IPS DF 4.7 (cell line): ENCODE data around the gene KRTAP4-12.
"Not testable (repeated sequence)": the region's sequence is repeated elsewhere in the genome, so short reads cannot be mapped to it uniquely, and the experiment has no call there.

Experiments used
- DNase-seq: peaks from one replicate; pipeline ENCODE4 v3.0.0-alpha.2; 2013; ENCODE audit warnings: low spot score; ENCODE audit errors: extremely low read depth

The KRTAP4-12 gene

DNA sequence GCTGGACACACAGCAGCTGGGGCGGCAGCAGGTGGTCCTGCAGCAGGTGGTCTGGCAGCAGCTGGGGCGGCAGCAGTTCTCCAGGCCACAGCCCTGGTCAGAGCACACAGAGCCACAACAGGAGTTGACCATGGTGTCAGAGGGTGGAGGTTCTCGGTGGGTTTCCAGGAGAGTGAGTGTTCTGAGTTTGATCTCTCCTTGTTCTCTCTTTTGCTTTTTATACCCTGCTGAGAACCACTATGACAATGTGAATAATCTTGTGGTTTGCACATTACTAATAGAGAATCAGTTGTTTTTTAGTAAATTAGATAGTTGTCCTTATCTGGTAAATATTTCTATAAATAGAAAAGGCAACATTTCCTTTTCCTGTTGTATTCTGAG is at the start of gene KRTAP4-12:
Gene KRTAP4-12, minus strand, starts transcription at position 192 of the 381 bp plus-strand sequence. Its CDS starts 60 bp downstream, at position 132.
- not testable (repeated sequence) for DNase-seq

DNA sequence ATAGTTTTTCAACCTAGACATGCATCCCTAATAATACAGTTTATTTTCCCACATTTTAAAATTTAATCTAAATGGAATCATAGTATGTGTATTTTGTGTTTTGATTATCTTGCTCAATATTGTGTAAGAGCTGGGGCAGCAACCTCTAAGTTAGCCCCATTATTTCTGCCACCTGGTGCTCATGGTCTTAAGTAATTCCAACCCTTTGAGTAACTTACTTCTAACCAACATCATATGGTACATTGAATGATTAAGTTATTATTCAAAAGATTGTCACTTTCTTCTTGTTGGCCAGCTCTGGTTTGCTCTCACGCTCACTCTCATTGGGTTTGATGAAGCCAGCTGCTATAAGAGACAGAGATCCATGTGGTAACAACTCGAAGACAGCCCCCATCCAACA is 47.9 kb upstream of the KRTAP4-12 start:
- no peak for DNase-seq

DNA sequence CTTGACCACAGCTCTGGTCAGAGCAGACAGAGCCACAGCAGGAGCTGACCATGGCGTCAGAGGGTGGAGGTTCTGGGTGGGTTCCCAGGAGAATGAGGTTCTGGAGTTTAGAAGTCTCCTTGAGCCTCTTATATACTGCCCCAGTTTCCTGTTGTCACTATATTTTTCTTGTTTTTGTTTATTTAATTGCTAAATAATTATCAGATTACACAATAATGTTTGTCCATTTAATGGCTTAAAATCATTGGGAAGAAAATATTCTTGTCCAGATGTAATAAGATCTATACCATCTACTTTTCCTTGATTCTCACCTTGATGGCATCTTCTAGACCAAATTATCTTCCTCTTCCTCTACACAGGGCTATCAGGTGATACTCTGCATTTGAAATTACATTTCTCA is 44.1 kb upstream of the KRTAP4-12 start, which contains the start of gene KRTAP4-3:
Gene KRTAP4-3, minus strand, starts transcription at position 101 of the 400 bp plus-strand sequence. Its CDS starts 49 bp downstream, at position 52.
- DNase-seq: no peak

DNA sequence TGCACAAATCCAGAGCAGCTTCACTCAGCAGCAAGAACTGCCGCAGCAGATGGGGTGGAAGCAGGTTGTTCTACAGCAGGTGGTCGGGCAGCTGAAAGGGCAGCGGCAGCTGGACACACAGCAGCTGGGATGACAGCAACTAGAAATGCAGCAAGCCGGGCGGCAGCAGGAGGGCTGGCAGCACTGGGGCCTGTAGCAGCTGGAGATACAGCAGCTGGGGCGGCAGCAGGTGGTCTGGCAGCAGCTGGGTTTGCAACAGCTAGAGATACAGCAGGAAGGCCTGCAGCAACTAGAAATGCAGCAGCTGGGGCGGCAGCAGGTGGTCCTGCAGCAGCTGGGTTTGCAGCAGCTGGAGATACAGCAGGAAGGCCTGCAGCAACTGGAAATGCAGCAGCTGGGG is 43.6 kb upstream of the KRTAP4-12 start:
- no peak for DNase-seq

DNA sequence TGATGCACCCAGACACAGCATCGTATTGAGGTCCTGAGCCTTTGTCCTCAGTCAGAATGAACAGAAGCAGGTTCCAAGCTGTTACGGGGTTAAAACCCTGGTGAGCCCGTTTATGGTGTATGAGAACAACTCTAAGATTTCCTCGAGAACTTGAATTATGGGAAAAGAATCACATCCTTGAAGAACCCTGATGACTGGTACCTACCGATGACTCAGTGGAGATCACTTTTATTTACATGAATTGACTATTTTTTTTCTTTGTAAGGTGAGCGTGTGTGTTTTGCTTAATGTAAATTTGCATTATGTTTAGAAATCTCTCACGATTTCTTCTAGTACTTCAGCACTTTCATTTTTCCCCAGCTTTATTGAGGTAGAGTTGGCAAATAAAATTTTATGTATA is 39.8 kb upstream of the KRTAP4-12 start:
- no peak for DNase-seq

DNA sequence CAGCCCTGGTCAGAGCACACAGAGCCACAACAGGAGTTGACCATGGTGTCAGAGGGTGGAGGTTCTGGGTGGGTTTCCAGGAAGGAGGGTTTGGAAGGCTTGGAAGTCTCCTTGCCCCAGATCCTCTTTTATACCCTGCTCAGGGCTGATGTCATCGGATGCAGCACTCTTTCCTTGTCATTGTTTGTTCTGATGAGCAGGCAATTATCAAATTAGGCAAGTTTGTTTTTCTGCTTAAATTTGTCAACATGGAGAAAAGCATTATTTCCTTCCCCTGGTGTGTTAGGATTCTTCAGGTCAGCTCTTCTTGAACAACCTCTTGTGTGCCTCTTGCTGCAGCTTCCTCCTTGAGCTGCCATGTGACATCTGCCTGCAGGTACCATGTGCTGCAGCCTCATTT is 36.7 kb upstream of the KRTAP4-12 start, which contains the start of gene KRTAP4-4:
Gene KRTAP4-4, minus strand, starts transcription at position 101 of the 400 bp plus-strand sequence. Its CDS starts 57 bp downstream, at position 44.
- DNase-seq: no peak

DNA sequence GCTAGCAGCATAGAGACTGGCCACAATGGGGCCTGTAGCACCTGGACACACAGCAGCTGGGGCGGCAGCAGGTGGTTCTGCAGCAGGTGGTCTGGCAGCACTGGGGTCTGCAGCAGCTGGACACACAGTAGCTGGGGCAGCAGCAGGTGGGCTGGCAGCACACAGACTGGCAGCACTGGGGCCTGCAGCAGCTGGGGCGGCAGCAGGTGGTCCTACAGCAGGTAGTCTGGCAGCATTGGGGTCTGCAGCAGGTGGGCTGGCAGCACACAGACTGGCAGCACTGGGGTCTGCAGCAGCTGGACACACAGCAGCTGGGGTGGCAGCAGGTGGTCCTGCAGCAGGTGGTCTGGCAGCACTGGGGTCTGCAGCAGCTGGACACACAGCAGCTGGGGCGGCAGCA is 36.2 kb upstream of the KRTAP4-12 start:
- DNase-seq: not testable (repeated sequence)

DNA sequence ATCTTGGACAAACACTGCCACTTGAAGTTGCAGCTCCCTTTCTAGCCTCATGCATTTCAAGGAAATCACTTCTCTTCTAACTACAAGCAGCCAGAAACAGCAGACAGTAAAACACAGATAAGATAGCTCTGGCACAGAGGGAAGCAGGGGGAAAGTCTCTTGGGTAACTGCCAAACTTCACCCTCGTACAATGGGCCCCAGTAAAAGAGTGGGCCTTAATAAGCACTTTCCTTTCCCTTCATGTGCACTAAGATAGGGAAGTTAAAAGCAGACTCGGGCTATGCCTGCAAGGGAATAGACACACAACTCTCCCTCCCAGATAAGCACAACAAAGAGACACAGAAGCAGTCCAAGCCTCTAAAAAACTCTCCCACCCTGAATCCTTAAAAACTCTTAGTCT is 29.9 kb upstream of the KRTAP4-12 start:
- no peak for DNase-seq

DNA sequence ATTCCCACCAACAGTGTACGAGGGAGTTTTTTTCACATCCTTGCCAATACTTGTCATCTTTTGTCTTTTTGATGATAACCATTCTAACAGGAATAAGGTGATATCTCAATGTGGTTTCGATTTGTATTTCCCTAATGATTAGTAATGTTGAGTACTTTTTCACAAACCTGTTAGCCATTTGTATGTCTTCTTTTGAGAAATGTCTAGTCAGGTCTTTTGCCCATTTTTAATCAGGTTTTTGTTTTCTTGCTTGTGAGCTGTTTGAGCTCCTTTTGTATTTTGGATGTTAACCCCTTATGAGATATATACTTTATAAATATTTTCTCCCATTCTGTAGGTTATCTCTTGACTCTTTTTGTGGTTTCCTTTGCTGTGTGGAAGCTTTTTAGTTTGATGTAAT is 27.5 kb upstream of the KRTAP4-12 start:
- no peak for DNase-seq

DNA sequence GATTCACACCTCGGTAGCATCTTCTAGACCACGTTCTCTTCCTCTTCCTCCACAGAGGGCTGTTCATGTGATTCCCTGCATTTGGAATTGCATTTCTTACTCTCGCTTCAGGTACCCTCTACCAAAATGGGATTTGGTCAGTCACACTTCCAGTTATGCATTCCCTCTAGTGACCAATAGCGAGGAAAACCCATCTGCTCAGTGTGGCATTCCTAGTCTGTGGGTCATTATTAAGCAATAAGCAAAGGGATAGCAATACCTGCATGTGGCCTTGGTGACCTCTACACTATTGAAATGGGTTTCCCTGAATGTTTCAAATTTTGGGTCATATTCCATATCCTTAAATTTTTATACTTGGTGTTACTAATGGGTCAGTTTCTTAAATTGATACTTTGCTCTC is 26.0 kb upstream of the KRTAP4-12 start:
- no peak for DNase-seq

DNA sequence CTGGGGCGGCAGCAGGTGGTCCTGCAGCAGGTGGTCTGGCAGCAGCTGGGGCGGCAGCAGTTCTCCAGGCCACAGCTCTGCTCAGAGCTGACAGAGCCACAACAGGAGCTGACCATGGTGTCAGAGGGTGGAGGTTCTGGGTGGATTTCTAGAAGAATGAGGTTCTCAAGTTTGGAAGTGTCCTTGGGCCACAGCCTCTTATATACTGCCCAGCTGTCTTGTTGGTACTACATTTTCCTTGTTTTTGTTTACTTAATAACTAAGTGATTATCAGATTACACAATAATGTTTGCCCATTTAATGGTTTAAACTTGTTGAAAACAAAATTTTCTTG is 25.6 kb upstream of the KRTAP4-12 start, which contains the start of gene KRTAP4-5:
Gene KRTAP4-5, minus strand, starts transcription at position 174 of the 334 bp plus-strand sequence. Its CDS starts 58 bp downstream, at position 116.
- no peak for DNase-seq

DNA sequence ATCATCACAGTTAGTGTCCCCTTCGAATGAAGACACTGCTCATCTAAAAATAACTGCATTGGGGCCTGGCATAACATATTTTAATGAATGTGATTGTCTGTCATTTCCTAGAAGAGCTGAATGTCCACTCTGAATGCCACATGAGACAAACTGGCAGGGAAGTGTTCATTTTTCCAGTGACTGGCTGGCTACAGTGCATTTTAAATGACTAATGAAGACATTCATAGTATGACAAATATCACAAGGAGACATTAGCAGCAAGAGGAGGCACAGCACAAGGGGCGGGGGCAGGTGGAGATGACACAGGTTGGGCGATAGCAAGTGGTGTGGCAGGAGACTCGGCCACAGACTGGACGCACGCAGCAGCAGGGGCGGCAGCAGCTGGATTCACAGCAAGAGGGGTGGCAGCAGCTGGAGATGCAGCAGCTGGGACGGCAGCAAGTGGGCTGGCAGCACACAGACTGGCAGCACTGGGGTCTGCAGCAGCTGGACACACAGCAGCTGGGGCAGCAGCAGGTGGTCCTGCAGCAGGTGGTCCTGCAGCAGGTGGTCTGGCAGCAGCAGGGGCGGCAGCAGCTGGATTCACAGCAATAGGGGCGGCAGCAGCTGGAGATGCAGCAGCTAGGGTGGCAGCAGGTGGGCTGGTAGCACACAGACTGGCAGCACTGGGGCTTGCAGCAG is 25.1 kb upstream of the KRTAP4-12 start:
- DNase-seq: not testable (repeated sequence)

DNA sequence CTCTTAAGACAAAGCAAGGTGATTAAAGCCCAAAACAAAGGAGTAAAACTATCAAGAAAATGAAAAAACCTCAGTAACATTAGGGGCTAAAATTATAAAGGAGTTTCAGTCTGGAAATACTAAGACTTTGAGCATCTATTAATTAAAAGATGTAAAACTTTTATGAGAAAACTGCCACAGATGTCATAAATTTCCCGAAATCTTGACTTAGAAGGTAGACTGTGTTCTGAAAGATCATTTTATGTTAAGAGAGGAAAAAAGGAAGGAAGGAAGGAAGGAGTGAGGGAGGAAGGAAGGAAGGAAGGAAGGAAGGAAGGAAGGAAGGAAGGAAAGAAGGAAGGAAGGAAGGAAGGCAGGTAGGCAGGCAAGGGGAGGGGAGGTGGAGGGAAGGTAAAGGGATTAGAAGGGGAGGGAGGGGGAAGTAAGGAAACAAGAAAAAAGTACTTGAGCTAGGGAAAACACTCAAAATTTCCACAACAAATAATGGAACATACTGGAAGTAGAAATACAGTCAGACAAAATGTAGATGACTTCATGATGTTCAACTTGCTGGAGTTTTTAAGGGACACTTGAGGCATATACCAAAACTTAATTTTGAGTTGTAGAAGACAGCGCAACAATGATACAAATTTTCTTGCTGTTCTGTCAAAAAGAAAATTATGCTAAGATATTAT is 23.7 kb upstream of the KRTAP4-12 start:
- no peak for DNase-seq

DNA sequence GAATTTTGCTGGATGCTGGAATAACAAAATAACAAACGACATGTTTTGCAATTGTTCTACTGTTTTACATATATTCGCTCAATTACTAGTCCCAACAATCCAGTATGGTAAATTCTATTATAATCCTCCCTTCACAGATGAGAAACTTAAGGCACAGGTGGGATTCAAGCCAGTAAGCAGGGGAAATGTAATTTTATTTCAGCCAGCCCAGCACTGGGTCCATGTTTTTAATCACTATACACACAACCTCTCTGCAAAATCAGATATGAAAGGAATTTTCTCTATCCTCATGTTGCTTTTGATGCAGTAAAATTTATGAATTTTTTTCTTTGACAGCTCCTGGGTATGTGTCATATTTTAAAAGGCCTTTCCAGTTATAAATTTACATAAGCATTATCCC is 21.3 kb upstream of the KRTAP4-12 start:
- DNase-seq: no peak

DNA sequence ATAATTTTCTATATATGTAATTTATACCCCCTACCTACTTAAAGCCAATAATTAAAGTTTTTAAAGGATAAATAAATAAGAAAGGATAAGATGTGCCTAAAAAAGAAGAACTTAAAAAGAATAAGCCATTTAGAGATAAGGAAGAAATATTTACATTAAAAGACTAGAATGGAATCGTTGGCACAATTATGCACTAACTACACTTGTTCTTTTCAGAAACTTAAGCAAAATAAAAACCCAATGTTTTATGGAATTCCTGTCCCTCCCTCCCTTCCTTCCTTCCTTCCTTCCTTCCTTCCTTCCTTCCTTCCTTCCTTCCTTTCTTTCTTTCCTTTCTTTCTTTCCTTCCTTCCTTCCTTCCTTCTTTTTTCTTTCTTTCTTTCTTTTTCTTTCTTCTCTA is 20.9 kb upstream of the KRTAP4-12 start:
- no peak for DNase-seq

DNA sequence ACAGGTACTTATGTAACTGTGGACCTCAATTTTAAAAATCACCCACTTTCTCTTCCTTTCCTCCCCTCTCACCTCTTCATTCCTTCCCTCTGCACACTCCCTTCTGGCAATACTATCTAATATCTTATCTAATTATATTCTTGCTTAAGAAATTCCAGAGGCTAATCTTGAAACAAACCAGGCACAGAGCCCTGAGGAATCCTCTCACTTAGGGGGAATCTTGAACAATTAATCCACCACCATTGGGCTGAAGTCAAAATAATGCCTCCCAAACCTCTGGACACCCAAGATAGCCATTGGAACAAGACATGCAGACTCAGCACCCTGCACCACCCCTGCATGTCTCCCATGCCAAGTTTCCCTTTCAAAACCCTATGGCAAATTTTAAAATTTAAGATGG is 17.4 kb upstream of the KRTAP4-12 start:
- DNase-seq: no peak

DNA sequence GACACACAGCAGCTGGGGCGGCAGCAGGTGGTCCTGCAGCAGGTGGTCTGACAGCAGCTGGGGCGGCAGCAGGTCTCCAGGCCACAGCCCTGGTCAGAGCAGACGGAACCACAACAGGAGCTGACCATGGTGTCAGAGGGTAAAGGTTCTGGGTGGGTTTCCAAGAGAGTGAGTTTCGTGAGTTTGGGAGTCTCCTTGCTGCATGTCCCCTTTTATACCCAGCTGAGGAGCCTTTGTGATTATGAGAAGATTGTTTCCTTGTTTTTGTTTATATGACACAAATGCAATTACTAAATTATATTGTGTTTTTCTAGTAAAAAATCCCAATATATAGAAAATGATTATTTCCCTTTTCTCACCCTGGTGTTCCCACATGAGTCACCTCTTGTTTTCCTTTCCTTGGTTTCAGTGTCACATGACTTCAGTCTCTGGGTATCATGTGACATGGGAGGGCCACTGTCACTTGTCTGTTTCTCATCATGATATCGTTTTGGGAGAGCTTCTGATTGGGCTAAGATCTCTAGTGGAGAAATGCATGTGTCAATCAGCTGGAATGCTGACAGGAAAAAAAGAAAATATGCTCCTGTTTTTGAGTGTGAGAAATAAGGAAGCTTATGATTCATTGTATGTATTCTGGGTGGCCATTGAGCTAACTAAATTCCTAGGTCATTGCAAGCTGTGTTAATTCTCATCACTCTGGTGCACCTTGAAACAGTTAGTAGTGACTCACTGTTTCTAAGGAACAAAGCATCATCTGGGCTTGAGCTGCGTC is 16.6 kb upstream of the KRTAP4-12 start, which contains the start of gene KRTAP4-6:
Gene KRTAP4-6, minus strand, starts transcription at position 185 of the 772 bp plus-strand sequence. Its CDS starts 57 bp downstream, at position 128.
- DNase-seq: no peak

DNA sequence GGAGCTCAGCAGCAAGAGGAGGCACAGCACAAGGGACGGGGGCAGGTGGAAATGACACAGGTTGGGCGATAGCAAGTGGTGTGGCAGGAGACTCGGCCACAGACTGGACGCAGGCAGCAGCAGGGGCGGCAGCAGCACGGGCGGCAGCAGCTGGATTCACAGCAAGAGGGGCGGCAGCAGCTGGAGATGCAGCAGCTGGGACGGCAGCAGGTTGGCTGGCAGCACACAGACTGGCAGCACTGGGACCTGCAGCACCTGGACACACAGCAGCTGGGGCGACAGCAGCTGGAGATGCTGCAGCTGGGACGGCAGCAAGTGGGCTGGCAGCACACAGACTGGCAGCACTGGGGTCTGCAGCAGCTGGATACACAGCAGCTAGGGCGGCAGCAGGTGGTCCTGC is 15.9 kb upstream of the KRTAP4-12 start:
- DNase-seq: not testable (repeated sequence)

DNA sequence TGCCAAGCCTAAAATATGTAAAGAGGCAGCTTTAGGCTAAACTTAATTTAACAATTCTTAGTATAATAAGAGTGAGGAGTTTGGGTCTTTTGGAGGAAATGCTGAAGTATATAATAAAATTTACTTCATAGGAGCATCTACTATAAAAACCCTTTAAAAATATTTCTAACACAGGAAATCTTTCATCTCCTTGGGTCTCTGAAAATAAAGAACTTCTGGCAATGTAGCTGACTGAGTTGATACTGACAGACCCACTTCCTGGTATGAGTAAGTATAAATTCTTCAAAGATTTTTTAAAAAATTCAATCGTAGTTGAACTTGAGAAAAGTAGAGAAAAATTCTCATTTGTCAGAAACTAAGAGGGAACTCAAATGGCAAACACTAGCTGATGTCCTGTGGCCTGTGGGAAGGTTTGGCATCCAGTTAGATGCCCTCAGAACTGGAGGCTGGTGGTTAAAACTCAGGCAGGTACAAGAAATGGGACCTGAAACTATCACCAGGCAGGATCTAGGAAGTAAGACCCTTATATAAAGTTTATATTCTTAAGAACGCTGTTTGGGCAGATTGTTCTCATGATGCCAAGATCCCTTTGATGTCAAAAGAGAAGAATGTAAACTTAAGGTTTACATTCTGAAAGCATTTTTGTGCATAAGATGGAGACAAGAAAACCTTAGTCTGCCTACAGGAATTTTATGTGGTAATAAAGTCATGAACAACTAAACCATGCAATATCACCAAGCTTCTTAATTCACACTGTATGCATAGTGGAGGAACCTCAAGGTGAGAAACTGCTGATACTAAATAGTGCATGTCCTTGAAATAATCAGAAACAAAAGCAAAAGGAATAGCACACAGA is 10.1 kb upstream of the KRTAP4-12 start:
- DNase-seq: no peak

DNA sequence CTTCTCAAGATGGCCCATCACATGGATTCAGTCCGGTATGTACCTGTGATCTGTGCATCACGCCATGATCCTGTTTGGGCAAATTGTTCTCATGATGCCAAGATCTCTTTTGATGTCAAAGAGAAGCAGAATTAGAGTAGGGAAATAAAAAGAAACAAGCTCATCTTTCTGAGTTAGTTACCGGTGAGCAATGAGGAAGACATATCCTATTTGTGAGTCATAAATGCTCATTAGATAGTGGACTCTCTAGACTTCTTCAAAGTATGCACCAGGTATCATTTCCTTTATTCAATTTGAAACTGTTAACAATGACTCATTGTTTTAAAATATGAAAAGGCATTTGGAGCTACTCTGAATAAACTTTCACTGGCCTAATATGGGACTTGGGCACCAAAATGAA is 8.0 kb upstream of the KRTAP4-12 start:
- DNase-seq: no peak

DNA sequence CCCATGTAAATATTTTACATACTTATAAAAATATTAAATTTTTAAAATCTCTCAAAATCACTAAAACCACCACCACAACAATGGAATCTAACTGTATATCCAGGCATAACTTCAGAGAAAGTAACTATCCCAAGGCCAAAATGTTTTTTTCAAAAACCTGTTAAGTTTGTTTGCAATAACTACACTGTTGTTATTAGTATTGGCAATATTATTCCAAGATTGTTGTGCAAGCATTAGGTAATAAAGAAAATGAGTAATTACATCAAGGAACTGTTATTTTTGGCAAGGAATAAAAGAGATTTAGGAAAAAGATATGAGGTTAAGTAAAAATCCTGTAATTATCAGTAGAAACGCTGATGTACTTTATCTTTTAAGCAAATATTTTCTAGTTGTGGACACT is 3.4 kb upstream of the KRTAP4-12 start:
- no peak for DNase-seq
